Right cardiac atrium (tissue), 5 donors: ENCODE measurements around the gene SHF. TPM values are rescaled to one million over a fixed set of nuclear protein-coding genes. Genes with fewer than 3 reads are reported as not detected.

Experiments used
- ATAC-seq, 2 donors: fragments of 200-7000 bp; cut with Tn5 transposase; one replicate each; pipeline versions ENCODE4 v1.8.0 to v1.9.1; 2020; ENCODE audit warnings: moderate library complexity in 2 of 2, mild to moderate bottlenecking in 1 of 2
- DNase-seq, 3 donors: peaks; one replicate each; pipeline ENCODE4 v3.0.0-alpha.2; 2020
- H3K27ac ChIP-seq: one replicate; pipeline ENCODE4 v1.5.1; 2013; ENCODE audit warnings: mild to moderate bottlenecking, low read length, control low read depth, moderate library complexity
- H3K27me3 ChIP-seq: one replicate; pipeline ENCODE4 v1.6.1; 2013; ENCODE audit not compliant: control insufficient read depth, insufficient read depth
- H3K4me1 ChIP-seq: one replicate; pipeline ENCODE4 v1.6.1; 2013; ENCODE audit warnings: low read length; ENCODE audit not compliant: control insufficient read depth, insufficient read depth
- H3K4me3 ChIP-seq: one replicate; pipeline ENCODE4 v1.5.1; 2013; ENCODE audit warnings: low read length, control low read depth
- H3K9me3 ChIP-seq: one replicate; pipeline ENCODE4 v1.6.1; 2013; ENCODE audit warnings: low read length; ENCODE audit not compliant: control insufficient read depth
- WGBS: extraction: QIAGEN DNeasy Blood & Tissue Kit; methylation state at CpG from one replicate; pipeline ENCODE4 v1.1.7; 2013; 5-methylcytosine and 5-hydroxymethylcytosine counted together
- intact Hi-C, 4 donors: fragments of 100-400 bp; cut with DNase I; formaldehyde crosslinking; loops; one replicate each; pipeline versions ENCODE4 v1.11.0 to v1.14.0; 2022 to 2023
- polyA plus RNA-seq: library from polyadenylated mRNA; stranded (reverse); fragments of 200-250 nt; gene quantifications from one replicate; pipeline ENCODE4 v1.2.3, GENCODE V29; 2013
- total RNA-seq, 4 donors: library from RNA; stranded (reverse); fragmentation: NEBNext Ultra II Directional; extraction: Animal tissue kit (Norgen Biotek cat#: 25700); gene quantifications; one replicate each; pipeline ENCODE4 v1.2.1, GENCODE V29; 2021
- donor health status: healthy with polysubstance abuse.
- donor health status: DM: no; HTN: yes; CAD: no.
- donor health status: DM: no; HTN: no; CAD: no.
- donor health status: DM: no; HTN: yes; CAD: no; lungs with severe emphysema.
- donor health status: DM: yes; HTN: yes; CAD: no.

SHF gene
- total and polyA plus RNA-seq, 5 donors: 8.1 to 13.2 (median 9.5) TPM

DNA sequence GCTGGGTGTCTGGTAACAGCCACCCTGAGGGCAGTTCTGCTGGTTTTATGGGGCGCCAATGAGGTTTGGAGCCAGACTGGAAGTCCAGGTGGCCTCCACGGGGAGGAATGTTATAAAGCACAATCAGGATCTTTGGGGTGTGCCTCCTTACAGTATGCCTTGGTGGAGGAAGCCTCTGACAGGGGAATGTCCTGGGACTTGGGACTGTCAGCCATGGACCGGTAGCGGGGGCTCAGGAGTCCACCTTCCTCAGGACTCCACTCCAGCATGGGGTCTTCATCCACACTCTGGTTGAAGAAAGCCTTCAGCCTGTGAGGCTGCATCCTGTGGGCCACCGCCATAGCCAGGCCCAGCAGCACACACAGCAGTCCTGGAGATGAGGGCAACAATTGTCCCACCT is 68.8 kb downstream of the SHF start:
- Histone ChIP-seq H3K27me3 (no peaks in the 10 kb centered on the region), H3K9me3 (no peaks in the 10 kb centered on the region), H3K27ac (no peak overlapping the region), H3K4me3 (no peak overlapping the region), H3K4me1 (no peaks in the 10 kb centered on the region)
- DNase-seq (peak in 1 of 3 donors; percentile 27), ATAC-seq (no peak)
- intact Hi-C loops: loop anchor here in 2 of 4 donors (10.0 kb wide), 2 partner anchors 84 to 144 kb away; no protein-coding TSS in a partner anchor
- 89% methylated on average over 5 of the region's 5 CpGs for WGBS

- no peaks in the 10 kb centered on the region for H3K4me1 ChIP-seq
- no peak overlapping the region for H3K4me3 ChIP-seq
- WGBS: under 1% methylated on average over 14 of the region's 14 CpGs
Observed at GRCh38 chr15:45118131-45118588, 69.6 kb downstream of the SHF start.

DNA sequence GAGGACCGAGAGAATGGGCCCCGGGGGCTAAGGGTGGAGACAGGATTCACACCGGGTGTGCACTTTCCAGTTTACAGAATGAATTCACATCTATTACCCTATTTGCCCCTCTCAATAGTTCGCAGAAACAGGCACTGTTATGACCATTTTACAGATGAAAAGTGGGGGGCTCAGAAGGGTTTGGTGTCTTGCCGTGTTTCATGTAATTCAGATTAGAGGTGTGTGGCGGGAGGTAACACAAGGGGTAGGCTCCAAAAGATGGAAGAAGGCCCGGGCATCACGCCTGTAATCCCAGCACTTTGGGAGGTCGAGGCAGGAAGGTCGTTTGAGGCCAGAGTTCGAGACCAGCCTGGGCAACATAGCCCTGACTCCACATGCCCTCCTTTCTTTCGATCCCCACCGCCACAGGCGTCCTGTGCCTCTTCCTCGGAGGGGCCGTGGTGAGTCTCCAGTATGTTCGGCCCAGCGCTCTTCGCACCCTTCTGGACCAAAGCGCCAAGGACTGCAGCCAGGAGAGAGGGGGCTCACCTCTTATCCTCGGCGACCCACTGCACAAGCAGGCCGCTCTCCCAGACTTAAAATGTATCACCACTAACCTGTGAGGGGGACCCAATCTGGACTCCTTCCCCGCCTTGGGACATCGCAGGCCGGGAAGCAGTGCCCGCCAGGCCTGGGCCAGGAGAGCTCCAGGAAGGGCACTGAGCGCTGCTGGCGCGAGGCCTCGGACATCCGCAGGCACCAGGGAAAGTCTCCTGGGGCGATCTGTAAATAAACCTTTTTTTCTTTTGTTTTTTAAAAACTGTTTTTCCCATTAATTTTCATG is 70.2 kb downstream of the SHF start:
- DNase-seq: peak in 1 of 3 donors; percentile 48
- no peak overlapping the region for H3K4me3 ChIP-seq
- WGBS: 41% methylated on average over 33 of the region's 33 CpGs
- ATAC-seq: peak; percentile 28 to 46
- no peaks in the 10 kb centered on the region for H3K9me3 ChIP-seq
- H3K27ac ChIP-seq: no peak overlapping the region
- no peaks in the 10 kb centered on the region for H3K4me1 ChIP-seq
- intact Hi-C loops: loop anchor here in 2 of 4 donors (10.0 kb wide), 2 partner anchors 83 to 143 kb away; no protein-coding TSS in a partner anchor
- no peaks in the 10 kb centered on the region for H3K27me3 ChIP-seq

More at GRCh38 chr15:45118131-45118588, 69.6 kb downstream of the SHF start:
- DNase-seq: peak; percentile 87 to 94 (median 90)
- intact Hi-C loops: loop anchor here in 2 of 4 donors (10.0 kb wide), 2 partner anchors 83 to 143 kb away; no protein-coding TSS in a partner anchor
- no peak overlapping the region for H3K27ac ChIP-seq
- H3K27me3 ChIP-seq: no peaks in the 10 kb centered on the region
- ATAC-seq: peak; percentile 94 to 96
- H3K9me3 ChIP-seq: no peaks in the 10 kb centered on the region

Other genes starting within 250 kb of the SHF start
- not detected for gene TERB2, start 231.3 kb downstream of the SHF start, total RNA-seq
- not detected for gene TERB2, start 231.3 kb downstream of the SHF start, polyA plus RNA-seq
- gene SORD, start 164.8 kb downstream of the SHF start, total RNA-seq: 10 to 100 TPM; 11.0 to 14.7 (median 12.9) TPM
- 5.5 TPM for gene SORD, start 164.8 kb downstream of the SHF start, polyA plus RNA-seq
- under 1 TPM; 0.39 to 0.63 (median 0.43) TPM for gene DUOX2, start 73.8 kb downstream of the SHF start, total RNA-seq
- gene DUOX2, start 73.8 kb downstream of the SHF start, polyA plus RNA-seq: 0.41 TPM
- gene DUOXA2, start 73.6 kb downstream of the SHF start, total RNA-seq: not detected
- 0.05 TPM for gene DUOXA2, start 73.6 kb downstream of the SHF start, polyA plus RNA-seq
- 1 to 10 TPM in 3 of 4 donors, under 1 TPM in 1; 0.72 to 2.1 (median 1.7) TPM for gene DUOXA1, start 58.1 kb downstream of the SHF start, total RNA-seq
- gene DUOXA1, start 58.1 kb downstream of the SHF start, polyA plus RNA-seq: 1.2 TPM
- gene DUOX1, start 58.0 kb downstream of the SHF start, total RNA-seq: 1 to 10 TPM; 1.9 to 6.1 (median 3.6) TPM
- gene DUOX1, start 58.0 kb downstream of the SHF start, polyA plus RNA-seq: 2.0 TPM
- not detected for gene SLC28A2, start 64.3 kb upstream of the SHF start, total RNA-seq
- gene SLC28A2, start 64.3 kb upstream of the SHF start, polyA plus RNA-seq: not detected
- gene GATM, start 190.6 kb upstream of the SHF start, total RNA-seq: 10 to 100 TPM; 22.2 to 33.8 (median 31.2) TPM
- gene GATM, start 190.6 kb upstream of the SHF start, polyA plus RNA-seq: 12.9 TPM